COR-L47 (cell line): ENCODE results near the gene SPOCK2.

Experiments used
- DNase-seq: peaks from one replicate; lab custom pipeline; 2025; lab: John Stamatoyannopoulos, UW

The SPOCK2 gene

DNA sequence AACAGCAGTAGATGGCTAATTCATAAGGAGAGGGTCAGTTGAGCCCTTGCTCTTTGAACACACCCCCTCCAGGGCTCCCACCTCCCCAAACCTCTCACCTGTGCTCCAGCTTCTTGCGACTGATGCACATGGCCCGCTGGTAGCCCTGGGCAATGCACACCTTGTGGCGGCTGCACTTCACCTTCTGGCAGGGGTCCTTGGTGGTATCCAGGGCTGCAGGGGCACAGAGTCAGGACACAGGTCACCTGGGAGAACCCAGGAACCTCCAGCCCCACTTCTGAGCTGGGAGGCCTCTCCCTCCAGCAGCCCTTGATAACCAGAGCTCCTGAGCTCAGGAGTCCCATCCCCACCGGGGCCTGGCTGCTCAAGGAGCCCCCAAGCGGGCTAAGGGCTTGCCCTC lies 16.3 kb downstream of the SPOCK2 start:
- no peak for DNase-seq

DNA sequence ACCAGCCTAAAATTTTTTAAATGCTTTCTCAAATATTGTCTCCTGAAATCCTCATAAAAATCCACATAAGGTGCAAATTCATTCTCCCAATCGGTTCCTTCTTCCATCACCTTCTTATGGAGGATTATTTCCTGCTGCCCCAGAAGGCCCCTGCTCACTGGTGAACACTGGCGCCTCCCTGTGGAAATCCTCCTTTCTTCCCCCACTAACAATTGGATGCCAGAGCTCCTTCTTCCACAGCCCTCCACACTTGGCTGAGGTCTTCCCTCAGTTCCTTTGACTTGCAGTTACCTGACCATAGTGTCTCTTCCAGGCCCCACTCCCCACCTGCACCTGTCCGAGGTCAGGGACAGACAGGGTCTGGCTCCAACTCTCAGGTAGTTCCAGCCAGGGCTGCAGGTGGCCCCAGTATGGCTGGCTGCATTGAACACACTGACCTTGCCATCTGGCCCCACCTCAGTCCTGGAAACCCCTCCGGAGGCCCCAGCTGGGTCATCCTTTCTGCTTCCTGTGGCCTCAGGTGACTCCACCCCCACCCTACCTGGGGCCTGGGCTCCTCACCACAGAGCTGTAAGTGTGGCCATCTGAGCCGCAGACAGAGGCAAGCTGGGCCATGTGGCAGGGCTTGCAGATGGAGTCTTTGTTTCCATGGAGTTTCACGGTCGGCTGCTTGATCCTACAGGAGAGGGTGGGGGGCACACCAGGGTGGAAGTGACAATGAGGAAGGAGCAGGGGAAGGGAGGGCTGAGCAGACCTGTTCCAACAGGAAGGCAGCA lies 18.4 kb downstream of the SPOCK2 start:
- DNase-seq = peak; percentile 36

DNA sequence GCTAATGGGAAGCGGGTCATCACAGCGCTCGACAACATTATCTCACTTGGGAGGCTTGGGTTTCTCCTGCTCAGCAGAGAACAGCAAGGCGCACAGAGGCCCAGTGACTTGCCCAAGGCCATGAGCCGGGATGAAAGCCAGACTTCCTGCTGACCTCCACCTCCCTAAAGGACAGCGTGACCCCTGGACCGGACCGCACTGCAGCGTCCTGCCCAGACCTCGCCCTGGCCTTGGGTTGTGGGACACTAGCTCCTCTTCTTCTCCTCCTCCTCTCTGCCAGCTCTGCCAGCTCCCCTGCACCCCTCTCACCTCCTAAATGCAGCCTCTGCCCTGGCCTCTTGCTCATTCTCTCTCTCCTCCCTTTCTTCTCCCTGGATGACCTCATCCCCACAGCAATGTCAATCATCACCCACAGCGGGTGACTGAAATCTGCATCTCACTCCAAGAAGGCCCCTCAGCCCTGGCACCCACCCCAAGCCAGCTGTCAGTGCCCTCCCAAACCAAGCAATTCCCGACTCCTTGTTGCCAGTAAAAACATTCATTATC lies 19.4 kb downstream of the SPOCK2 start:
- DNase-seq = no peak

DNA sequence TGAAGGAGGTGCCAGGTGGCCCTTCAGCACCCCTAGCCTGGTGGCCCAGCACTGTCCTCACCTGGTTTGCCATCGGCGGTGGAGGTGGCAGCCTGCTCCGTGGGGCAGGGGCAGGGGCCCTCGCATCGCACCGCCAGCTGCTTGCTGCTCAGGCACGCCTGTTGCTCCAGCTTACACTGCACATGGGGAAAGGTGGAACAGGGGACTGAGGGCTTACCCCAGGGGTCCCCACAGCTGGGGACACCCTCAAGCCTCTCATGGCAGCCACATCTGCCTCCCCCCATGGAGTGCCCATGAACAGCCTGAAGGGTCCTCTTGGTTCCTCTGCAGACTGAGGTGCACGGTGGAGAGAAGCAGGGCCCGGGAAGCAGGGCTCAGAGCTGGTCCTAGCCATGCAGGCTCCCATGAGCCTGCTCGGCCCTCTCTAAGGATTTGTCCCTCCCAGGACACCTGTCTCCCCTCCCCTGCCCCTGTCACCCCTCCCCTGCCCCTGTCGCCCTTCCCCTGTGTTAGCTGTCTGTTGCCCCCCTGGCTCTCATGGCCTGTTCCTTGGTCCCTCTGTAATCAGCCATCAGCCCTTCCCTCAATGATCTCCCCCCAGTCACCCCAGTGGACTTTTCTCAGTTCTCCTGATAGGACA lies 20.1 kb downstream of the SPOCK2 start:
- no peak for DNase-seq

DNA sequence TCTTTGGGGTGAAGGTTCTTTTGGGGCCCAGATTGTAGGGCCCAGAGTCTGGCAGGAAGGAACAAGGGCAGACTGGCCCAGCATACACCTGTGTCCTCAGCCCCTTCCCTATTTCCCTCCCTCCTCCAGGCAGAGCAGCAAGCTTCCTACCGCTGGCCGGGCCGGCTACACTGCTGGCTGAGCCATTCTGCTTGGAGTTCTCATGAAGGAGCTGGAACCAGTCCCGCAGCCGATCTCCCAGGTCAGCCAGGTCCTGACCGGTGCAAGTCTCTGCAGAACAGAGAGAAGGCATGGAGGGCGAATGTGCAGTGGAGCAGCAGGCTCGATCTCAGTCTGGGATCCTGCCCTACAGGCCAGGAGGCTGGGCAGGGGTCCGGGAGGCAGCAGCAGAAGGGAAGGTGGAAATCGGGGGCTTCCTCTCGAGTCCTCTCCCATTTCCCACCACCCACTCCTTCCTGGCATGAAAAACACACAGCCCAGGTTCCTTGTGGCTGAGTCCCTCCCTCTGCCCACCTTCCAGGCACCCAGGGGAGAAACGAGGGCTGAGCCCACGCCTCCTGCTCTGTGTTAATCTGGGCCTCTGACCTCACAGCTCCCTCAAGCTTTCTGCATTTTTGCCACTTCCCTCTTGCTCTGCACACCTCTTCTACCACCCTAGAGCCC lies 20.8 kb downstream of the SPOCK2 start:
- DNase-seq = no peak

DNA sequence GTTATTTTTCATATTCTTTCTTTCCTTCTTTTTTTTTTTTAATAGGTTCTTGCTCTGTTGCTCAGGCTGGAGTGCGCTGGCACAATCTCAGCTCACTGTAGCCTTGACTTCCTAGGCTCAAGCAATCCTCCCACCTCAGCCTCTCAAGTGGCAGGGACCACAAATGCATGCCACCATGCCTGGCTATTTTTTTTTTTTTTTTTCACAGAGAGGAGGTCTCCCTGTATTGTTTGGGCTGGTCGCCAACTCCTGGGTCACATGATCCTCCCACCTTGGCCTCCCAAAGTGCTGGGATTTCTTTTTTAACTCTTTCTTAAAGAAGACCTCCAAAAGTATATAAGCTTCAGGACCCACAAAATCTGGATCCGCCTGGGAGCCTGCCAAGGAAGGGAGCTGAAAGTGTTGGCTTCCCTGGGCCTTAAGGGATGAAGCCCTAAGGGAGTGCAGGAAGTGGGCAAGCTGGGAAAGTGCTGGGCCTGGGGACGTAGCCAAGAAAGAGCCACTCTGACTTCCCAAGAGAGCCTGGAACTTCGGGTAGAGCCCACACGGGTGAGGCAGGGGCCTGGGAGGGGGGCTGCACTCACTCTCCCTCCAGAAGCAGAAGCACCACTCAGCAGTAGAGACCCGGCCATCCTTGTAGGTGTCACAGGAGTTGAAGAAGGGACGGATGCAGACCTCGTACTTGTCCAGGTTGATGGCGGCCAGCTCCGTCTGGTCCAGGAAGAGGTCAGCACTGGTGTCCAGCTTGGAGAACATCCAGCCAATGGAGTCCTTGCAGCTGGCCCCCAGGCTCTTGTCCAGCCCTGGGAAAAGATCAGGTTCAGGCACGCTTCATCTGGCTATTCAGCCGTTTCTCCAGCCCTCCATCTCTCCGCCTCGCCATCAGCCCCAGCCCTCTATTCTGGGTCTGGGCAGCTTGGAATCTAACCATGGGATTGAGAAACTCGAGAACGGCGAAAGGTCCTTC lies 21.8 kb downstream of the SPOCK2 start:
- DNase-seq = no peak

DNA sequence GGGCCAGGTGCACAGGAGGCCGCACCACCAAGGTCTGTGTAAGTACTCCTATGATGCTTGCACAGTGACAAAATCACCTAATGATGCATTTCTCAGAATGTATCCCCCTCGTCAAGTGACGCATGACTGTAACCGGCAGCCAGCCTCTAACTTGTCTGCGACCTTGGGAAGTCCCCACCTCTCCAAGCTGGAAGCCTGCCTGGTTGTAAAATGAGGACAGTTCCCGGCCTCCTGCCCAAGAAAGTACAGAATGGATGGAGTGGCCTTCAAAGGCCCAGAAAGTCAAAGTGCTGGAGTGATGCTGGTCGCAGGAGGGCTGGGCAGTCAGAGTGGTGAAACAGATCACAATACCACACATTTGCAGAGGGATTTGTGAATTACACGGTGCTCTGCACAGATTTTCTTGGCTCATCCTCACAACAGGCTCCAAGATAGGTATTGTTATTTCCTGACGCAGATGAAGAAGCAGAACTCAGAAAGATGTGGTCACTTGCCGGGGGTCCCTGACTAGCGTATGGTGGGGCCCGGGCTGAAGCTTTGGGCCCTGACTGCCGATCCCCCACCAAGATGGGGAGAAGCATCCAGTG lies 22.8 kb downstream of the SPOCK2 start:
- DNase-seq = no peak

DNA sequence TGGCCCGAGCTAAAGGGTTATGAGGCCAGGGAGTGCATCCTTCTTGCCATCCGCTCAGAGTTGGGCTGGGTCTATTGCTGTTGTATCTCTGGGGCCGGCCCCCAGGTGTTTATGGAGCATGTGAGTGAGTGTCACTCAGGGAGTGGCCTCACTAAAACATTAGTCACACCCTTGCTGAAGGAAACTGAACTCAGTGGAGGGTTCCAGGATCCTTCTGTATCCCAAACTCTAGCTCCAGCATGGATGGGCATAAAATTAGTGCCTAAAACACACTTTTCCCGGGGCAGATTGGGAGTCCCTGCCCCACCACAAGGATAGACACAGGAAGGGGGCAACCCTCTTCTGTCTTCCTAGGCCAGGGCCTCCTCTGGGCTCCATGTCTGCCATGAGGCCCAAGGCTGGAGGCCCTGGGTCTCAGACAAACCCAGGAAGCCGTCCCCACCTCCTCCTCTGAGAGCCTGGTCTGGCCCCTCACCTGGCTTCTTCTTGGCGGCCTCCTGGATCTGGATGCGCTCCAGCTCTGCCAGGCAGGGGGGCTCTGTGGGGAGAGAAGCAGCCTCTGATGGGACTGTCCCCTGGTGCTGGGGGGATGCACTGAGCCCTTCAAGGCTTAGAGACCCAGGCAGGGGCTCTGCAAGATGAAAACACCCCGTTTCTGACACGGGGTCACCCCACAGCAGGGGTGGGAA lies 24.5 kb downstream of the SPOCK2 start:
- DNase-seq = no peak

DNA sequence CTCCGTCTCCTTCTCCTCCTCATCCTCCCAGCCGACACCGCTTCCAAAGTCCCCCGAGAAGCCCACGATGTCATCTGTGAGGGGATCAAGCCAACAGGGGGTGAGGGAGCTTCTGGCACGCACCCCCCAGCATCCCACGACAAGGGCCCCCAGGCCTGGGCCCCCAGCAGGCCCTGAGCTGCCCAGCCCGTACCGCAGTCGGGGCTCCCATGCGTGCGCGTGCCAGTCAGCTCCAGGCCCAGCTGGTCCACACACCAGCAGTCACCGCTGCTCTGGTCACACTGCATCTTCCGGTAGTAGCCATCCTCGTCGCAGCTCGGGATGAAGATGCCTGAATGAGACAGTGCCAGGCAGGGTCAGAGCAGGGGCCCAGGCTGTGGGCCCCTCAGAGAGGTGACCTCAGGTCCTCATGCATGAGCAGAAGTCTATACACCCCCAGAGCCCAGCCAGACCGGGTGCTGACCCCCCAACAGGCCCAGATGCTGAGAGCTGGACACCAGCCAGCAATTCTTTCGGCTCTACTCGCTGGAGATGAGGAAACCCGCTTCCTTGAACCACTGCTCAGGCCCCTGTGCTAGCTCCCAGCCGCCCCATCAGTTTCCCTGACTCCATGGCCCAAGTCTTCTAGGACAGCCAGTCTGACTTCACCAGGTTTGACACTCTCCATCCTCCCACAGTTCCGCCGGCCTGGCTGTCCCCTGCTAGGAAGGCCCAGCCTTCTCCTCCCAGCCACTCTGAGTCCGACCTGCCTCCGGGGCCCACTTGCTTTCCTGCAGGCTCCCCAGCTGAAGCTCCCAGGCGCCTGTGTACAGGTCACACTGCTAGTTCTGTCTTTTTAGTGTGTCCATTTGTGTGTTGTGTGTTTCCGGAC lies 25.3 kb downstream of the SPOCK2 start:
- no peak for DNase-seq

DNA sequence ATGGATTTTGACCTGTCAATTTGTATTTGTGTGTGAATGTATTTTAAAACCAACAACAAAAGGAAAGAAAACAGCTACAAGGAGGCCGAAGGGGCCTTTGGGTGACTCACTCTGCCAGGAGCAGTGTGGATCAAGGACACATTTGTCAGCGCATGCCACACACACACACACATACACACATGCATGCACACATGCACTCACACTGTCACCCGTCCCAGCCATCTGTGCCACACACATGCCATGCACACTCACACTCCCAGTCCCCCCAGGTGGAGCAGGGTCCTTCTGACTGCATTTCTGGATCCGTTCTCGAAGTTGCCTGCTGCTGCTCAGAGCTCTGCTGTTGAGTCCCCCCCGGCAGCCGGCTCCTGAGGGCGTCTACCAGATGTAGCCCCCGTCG lies 26.0 kb downstream of the SPOCK2 start:
- DNase-seq = no peak

DNA sequence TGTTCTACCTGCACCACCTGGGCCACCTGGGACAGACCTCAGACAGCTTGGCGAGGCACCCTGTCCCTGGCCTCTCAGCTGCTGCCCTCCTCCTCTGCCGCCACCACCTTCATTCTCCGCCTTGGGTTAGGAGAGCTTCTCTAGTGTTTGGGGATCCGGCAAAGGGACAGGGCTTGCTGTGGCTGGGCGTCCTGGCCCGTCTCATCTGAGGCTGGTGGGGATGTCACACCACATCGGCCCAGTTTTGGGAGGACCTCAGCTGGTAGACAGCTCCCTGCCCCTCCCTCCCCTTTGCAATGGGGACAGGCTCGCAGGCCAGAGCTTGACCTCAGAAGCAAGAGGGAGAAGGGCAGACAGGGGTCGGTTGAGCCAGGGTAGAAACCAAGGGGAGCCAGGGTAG lies 26.4 kb downstream of the SPOCK2 start:
- no peak for DNase-seq

DNA sequence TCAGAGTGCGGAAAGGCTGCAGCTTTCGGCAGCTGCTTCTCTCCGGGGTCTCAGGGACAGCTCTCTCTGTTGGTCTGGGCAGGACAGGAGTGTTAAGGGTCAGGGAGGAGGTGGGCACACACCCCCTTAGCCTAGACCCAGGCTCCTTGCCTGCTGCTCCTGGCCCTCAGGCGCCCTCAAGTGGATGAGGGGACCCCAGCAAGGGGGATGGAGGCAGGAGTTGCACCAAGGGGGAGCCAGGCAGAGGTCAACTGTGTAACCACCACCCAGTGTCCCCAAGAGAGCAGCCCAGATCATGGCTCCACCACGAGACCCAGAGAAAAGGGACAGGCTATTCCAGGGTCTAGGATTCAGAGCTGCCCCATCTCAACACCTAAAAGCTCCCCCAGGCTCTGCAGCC lies 26.9 kb downstream of the SPOCK2 start:
- no peak for DNase-seq

DNA sequence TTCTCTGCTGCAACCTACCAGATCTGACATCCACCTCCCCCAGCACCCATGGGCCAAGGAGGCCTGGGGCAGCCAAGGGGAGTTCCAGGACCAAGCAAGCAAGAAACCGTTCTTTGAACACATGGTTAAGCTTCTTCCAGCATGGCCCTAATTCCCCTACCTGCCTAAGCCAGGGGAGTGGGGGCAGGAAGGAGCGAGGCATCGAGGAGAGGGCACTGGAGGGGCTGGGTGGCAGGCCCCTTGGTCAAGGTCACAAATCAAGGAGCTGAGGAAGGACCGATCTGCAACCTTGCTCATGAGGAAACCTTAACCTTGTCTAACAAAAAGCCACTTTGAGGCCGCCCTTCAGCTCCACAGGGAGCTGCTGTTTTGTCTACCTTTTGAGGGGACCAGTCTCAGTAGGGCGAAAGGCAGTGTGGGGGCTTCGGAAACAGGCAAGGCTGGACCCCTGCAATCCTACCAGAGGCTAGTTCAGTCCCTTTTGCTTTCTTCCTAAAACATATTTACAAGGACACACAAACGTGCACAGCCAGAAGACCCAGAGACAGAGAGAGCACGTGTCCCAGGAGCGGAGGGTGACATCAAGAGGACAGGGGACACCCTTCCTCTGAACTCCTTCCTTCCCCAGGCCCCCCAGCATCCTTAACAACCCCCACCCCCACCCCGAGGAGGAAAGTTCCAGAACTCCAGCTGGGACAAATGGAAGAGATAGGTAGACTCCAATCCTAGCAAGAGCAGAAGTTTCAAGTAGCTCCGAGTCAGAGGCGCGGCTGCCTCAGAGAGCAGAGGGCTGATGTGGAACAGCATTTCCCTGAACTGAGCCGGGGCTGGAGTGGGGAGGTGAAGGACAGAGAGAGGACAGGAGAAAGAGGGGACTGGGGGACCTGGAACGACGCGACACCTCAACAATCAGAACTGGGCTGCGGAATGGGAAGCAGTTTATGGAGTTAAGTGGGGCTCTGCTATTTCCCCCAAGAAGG lies 28.2 kb downstream of the SPOCK2 start:
- DNase-seq = no peak

DNA sequence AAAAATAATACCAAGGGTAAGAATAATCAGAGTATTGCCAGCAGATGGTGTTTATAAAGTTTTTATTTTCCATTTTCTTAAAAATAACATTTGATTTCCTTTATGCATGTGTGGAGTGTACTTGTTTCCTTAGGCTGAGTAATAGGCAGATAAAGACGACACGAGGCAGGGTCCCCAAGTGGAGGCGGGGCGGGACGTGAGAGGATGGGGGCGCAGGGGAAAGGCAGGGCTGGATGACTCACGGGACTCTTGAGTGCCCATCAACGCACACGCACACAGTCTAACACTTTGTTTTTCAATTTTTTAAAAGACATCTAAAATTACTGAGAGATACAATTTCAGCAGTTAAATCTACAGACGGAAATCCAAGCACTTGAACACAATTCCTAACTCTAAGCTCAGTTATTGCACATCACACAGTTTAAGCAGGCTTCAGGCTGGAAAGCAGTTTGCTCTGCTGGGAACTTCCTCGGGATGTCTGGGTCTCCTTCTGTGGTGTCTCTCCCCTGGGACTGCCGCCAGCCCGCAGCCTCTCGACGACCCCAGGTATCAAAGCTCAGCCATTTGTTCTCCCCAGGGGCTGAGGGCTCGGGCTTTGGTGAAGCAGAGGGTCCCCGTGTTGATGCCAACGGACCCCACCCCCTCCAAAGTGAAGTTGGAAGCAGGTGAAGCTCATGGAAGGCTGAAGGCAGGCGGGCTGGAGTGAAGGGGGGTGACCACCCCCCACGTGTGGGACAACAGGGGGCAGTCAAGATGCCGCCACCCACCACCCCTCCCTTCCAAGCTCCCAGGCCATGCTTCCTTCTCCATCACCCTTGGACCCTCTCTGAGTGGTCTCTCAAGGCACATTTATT lies 29.1 kb downstream of the SPOCK2 start:
- no peak for DNase-seq

DNA sequence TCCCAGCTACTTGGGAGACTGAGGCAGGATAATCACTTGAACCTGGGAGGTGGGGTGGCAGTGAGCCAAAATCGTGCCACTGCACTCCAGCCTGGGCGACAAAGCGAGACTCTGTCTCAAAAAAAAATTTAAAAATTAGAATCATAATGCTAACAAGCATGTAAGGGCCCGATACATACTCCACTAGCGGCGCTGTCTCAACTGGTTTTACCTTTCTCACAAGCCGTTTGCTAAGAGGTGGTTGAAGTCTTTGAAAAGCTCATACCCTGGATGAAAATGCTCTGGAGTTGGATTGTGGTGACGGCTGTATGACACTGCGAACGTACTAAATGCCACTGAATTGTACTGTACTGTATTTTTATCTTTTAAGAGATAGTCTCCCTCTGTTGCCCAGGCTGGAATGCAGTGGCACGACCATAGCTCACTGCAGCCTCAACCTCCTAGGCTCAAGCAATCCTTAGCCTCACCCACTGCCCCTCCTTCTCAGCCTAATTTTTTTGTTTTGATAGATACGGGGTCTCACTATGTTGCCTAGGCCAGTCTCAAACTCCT lies 29.9 kb downstream of the SPOCK2 start:
- no peak for DNase-seq

DNA sequence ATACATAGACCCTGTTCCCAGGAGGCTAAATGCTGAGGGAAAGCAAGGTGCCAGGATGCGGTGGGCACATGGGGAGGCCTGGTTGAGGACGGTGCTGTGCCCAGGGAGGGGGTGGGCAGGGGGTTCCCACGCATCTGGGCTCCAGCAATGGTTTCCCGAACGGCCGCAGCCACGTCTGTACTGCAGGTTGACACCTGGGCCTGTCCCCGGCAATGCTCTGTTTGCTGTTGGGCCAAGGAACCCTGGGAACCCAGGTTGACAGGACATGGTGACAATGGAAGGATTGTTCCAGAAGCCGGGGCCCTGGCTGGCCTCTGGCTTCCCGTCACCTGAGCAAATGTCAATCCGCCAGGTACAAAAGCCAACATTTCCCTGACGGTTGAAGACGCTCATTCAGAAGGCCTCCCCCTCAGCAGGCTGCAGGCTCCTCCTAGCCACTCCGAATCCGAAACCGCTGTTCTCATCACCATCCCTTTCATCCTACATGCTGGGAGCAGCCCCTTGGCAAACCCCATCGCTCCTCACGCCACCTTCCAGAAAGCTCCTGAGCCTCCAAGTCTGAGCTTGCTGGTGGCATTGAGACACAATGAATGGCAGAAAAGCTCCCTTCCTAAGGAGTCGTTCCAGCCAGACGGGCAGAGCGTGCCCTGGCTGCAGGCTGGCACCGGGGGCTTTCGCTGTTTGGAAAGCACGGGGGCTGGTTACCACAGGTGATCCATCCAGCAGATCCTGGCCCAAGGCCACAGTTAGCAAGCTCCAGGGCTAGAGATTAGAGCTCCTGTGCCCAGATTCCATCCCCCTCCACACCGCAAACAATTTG lies 31.2 kb downstream of the SPOCK2 start:
- no peak for DNase-seq
